Fibroblast of pulmonary artery (primary cell): ENCODE measurements around the gene PTPRT.

Experiments used
- DNase-seq: peaks from one replicate; pipeline ENCODE4 v3.0.0-alpha.2; 2010; ENCODE audit warnings: low read depth
- H3K4me3 ChIP-seq: replicated peaks from 2 replicates; pipeline ENCODE4 v1.5.1; 2011; ENCODE audit warnings: low read depth, mild to moderate bottlenecking, control low read depth, low read length, moderate library complexity
- CTCF ChIP-seq: IDR thresholded peaks from 2 replicates; pipeline ENCODE4 v1.5.1; 2011; ENCODE audit warnings: mild to moderate bottlenecking, control low read depth, low read length, inconsistent platforms; ENCODE audit errors: missing control alignments

Gene PTPRT

GRCh38 chr20:42752620-42753019 is 437.1 kb downstream of the PTPRT start:
- DNase-seq = no peak
- no peak for TF ChIP-seq CTCF
- no peak overlapping the region for H3K4me3 ChIP-seq

DNA sequence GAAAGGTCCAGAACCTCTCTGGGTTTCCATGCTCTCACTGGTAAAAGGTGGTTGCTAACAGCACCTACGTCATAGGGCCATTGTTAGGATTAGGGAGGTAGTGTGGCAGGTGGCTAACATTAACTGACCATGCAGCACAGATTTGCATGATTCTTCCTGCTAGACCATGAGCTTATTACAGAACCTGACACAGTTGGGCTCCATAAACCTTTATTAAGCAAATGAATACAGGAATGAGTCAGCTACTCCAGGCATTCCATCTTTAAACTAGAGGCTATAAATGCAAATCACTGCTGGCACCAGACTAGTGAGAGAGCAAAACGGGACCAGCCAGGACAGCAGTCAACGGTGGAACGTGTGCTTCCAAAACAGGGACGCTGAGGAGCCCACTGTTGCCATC is 440.1 kb downstream of the PTPRT start:
- no peak for TF ChIP-seq CTCF
- H3K4me3 ChIP-seq = no peak overlapping the region
- no peak for DNase-seq

- H3K4me3 ChIP-seq = no peak overlapping the region
- no peak for DNase-seq
- TF ChIP-seq CTCF = no peak
Observed at GRCh38 chr20:42747765-42748411, 441.8 kb downstream of the PTPRT start.

- TF ChIP-seq CTCF = no peak
- no peak overlapping the region for H3K4me3 ChIP-seq
- DNase-seq = no peak
Observed at GRCh38 chr20:42744756-42745465, 444.8 kb downstream of the PTPRT start.

- no peak for DNase-seq
- TF ChIP-seq CTCF = no peak
Observed at GRCh38 chr20:42742926-42743325, 446.8 kb downstream of the PTPRT start.

GRCh38 chr20:42741906-42742305 is 447.8 kb downstream of the PTPRT start:
- no peak overlapping the region for H3K4me3 ChIP-seq
- no peak for TF ChIP-seq CTCF
- DNase-seq = no peak

More at GRCh38 chr20:42742926-42743325, 446.8 kb downstream of the PTPRT start:
- H3K4me3 ChIP-seq = no peak overlapping the region

DNA sequence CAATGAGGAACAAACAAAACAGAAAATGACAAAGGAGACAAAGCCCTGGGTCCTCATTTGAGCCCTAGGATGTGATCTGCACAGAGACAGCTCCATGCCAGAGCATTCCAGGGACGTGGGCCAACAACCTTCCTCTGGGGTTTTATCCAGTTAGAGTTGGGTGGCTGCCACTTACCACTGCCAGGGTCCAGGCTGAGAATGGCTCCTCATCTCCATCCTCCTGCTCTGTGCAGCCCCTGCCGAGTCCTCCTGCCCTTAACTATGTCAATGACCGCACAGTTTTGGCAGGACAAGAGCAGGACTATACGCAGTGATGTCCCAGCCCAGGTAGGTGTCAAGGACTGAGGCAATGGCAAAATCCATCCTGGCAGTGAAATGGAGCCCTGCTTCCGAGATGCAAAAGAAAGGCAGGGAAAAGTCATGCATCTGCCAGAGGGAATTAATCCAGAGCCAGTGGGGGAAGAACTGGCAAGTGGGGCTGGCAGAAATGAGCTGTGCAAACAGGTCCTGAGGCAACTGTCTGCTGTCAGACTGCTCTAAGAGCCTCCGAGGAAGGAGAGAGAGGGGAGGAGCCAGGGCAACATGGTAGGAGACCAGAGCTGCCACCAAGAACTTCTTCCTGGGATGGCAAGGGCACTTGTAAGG is 449.4 kb downstream of the PTPRT start:
- no peak overlapping the region for H3K4me3 ChIP-seq
- no peak for TF ChIP-seq CTCF
- DNase-seq = no peak
